ENCODE results near the gene ZNF511.
A peak's percentile ranks its signal among the peaks of the same experiment; 100 is the strongest.

ZNF511 gene

GRCh38 chr10:133274751-133275683, 33.7 kb upstream of the ZNF511 start:
- peak; percentile 85 to 90 for DNase-seq

- peak; percentile 62 to 70 for DNase-seq
These were observed 33.0 kb upstream of the ZNF511 start for GRCh38 chr10:133275684-133276092.

DNA sequence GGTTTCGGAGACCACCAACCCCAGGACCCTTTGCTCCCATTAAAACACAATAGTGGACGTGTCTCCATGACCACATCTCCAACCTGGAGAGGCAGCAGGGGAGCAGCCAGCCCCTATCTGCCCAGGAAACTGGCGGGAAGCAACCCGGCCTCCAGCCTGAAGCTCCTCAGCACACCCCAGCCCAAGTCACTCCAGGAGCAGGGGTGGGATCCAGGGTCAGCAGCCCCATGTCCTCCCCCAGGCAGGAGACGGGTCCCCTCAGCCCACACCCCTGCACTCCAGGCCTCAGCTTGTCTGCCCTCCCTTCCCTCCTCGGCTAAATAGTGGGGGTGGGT, 32.6 kb upstream of the ZNF511 start:
- no peak for DNase-seq

DNA sequence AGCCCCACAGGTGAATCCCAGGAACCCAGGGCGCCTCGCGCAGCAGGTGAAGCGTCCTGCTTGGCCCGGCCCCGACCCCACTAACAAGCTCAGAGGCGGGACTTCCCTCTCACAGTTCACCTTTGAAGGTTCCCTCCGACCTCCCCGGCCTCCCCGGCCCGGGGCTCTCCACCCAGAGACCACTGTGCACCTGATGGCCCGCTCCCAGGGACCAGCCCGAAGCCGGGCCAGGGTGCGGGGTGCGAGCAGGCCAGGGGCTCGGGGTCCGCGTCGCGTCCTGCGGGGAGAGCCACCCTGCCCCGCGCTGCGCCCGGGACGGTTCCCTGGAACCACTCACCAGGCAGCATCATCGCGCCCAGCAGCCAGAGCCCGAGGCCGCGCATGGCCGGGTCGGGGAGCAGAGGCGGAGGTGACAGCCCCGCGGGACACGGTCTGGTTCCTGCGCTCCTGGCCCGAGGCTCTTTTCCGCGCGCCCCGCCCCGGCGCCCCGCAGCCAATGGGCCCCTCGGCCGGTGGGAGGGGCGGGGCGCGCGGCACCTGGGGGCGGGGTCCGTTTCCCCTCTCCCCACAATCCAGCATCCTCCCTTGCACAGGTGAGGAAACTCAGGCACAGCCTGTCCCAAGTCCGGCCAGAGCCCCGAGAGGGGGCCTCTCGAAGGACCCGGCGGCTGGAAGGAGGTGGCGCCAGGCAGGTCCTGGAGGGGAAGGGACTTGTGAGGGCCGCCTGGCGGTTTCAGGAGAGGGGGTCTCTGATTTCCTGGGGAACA, 32.1 kb upstream of the ZNF511 start, which contains the start of gene ADAM8:
ADAM8 (minus strand) TSS at position 434 of the 767 bp plus-strand sequence; CDS start at position 383, 51 bp downstream.
- peak; percentile 82 to 86 for DNase-seq

DNA sequence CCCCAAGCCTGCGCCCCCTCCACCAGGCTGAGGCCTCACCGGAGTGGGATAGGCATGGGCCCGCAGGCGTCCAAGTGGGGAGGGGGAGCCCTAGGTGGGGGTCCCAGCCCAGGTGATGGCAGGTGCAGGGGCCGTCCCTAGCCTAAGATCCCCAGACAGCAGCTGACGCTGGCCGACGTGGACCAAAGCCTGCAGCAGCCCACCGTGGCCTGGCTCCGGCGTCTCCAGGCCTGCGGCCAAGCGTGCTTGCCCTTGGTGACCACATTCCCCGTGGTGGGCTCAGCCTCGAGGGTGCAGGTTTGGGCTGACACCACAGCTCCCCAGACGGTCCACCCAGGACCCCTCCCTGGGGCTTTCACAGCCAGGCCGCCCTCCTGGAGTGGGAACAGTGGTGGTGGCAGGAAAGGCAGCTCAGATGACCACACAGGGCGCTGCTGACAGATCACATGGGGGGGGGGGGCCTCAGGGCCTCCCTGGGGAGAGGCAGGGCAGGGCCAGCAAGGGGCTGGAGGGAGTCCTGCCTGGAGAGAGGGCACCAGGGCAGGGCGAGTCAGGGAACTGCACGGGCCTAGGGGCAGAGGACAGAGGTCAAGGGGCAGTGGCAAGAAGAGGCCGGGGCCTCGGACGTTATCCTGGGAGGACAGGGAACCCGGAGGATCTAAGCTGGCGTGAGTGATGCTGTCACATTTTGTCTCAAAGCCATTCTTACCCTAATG, 31.3 kb upstream of the ZNF511 start:
- DNase-seq = no peak

- no peak for DNase-seq
These were observed 30.6 kb upstream of the ZNF511 start for GRCh38 chr10:133277993-133278576.

DNA sequence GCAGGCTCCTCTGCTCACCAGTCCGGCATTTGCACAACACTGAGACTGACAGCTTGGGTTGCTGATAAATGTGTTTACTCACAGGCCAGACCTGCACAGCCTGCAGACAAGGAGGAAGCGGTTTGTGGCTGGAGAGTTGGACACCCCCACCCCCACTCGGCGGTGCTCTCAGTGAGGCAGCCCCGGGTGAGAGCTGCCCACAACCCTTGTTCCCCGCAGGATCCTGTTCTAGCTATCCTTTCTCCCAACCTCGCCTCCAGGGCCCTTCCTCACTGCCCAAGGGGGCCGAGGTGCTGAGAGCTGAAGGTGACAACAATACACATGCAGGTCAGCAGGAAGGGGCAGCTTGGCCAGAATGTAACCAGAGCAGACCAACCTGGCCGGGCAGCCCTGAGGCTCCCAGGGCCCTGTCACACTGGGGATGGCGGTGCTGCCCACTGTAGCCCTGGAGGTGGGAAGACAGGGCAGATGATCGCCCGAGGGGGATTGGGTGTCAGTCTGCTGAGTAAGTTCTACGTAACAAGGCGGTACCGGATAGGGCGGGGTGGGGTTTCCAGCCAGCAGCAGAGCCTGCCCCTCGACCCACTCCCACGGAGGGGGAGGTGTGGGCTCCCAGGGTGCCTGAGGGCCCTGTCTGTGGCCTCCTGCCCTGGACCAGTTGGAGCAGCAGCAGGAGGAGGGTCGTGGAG, 30.0 kb upstream of the ZNF511 start:
- peak; percentile 68 to 76 for DNase-seq

- no peak for DNase-seq
These were observed 29.1 kb upstream of the ZNF511 start for GRCh38 chr10:133279326-133280226.

DNA sequence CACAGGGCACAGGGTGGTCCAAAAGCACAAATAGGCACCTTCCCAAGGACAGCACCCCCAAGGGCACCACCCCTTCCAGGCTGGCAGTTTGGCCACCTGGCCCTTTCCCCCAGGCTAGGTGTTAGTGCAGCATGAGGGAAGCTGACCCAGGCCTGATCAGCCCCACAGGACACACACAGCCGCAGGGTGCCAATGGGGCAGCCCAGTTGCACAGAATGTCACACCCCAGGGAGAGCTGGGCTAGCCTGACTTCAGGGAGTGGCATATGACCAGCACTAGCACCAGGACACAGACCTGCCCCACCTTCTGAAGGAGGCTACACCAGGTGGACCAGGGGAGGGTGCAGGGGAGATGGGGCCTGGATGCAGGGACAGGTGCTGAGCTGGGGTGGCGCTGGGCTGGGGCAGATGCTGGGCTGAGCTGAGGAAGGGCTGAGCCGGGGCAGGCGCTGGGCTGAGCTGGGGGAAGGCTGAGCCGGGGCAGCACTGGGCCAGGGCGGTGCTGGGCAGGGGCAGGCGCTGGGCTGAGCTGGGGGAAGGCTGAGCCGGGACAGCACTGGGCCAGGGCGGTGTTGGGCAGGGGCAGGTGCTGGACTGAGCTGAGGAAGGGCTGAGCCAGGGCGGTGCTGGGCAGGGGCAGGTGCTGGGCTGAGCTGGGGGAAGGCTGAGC, 28.2 kb upstream of the ZNF511 start:
- no peak for DNase-seq

DNA sequence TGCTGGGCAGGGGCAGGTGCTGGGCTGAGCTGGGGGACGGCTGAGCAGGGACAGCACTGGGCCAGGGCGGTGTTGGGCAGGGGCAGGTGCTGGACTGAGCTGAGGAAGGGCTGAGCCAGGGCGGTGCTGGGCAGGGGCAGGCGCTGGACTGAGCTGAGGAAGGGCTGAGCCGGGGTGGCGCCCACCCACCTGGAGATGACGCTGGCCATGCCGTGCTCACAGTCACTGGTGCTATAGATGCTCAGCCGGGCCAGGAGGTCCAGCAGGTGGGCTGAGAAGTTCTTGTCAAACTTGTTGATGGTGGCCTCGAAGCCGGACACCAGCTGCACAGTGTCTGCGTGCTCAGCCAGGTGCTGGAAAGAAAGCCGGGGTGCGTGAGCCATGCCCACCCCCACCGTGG, 27.6 kb upstream of the ZNF511 start:
- DNase-seq = no peak

DNA sequence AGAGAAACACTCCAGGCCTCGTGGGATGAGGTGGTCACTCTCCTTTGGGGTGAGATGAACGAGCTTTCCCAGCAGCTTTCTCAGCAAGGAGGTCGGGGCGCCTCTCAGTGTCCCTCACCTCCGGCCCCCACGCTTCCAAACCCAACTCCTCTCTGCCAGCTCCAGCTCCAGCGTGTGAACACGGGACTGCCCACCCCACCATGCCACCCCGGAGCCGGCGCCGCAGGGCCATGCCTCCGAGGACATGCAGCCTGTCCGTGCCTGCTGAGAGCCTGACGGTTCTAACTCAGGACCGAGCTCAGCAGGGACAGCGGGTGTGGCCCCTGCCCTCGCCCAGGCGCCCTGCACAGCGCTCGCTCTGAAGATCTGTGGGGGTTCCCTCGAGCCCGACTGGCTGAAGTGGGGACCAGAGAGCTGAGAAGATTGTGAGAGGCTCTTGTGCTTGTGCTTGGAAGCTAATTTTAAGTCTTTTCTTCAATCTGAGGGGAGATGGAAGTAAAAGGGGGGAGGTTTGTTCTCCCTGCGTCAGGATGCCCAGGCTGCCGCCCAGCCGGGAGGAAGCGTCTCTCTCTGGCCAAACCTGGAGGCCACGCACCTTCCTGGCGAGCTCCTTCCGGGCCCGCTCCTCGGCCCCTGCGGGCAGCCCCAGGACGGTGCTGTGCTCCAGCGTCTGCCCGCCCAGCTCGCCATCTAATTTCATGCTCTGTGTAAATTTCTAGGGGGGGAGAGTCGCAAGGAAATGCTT, 26.9 kb upstream of the ZNF511 start:
- no peak for DNase-seq

- DNase-seq = no peak
These were observed 25.8 kb upstream of the ZNF511 start for GRCh38 chr10:133282846-133283390.

GRCh38 chr10:133283931-133284330, 24.8 kb upstream of the ZNF511 start:
- no peak for DNase-seq

DNA sequence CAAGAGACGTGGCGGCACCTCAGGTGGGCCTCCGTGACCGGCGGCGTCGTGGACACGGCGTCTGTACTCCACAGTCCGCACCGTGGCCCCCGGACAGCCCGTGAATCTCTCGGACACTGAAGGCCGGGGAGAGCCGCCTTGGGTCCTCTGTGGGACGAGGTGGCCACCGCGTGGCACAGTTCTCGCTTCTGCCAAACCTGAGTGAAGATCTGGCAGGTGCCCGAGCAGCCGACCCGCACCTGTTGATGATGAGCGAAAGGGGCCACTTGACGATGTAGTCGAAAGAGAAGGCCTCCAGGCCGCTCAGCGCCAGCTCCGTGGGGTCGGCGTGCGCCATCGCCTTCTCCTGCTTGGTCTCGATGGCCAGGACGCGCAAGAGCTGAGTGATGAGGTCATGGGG, 23.5 kb upstream of the ZNF511 start:
- no peak for DNase-seq

DNA sequence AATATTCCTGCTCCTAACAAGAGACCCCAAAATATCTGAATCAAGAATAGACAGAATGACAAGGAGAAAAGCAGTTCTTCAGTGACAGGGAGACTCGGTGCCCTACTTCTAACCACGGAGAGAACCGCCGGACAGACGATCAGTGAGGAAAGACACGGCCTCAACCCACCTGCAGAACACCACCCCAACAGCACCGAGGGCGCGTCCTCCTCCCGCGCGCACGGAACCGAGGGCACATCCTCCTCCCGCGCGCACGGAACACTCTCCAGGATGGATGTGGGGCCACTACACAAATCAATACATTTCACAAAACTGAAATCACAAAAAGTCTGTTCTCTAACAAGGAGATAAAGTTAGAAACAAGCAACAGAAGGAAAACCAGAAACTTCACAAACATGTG, 22.3 kb upstream of the ZNF511 start:
- DNase-seq = no peak

DNA sequence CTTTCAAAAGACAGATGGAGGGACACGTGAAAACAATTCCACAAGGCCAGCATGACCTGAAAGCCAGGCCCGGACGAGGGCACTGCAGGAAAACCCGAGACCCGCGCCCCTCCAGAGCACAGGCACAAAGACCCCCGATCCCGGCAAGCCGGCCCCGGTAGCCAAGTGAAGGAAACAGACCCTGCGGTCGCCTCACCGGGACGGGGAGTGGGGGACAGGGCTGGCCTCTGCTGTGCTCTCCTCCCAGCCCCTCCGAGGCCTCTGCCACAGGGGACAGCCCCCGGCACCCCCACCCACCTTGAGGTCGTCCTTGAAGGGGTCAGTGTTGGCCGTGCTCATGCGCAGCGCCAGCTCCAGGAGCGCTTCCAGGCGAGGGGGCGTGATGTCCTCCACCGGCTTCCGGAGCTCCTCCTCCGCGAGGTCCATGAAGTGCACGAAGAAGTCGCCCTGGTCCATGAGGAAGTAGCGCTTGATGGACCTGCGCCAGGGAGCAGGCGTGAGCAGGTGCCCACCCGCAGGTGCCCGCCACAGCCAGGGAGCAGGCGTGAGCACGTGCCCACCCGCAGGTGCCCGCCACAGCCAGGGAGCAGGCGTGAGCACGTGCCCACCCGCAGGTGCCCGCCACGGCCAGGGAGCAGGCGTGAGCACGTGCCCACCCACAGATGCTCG, 20.7 kb upstream of the ZNF511 start:
- DNase-seq = no peak

DNA sequence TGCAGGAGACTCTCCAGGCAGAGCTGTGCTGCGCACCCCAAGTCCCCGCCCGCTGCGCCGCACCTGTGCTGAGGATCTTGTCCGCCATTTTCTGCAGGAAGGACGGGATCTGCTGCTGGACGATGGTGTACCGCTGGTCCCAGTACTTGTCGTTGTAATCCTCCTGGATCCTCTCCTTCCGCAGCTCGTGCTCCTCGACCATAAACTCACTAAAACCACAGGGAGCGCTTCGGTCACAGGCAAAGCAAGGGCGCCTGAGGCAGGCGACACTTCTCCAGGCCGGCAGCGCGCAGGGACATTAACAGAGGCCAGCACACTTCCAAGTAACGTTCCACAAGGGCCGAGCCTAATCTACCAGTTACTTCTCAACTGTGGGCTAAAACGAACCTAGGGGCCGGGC, 19.0 kb upstream of the ZNF511 start:
- DNase-seq = no peak

DNA sequence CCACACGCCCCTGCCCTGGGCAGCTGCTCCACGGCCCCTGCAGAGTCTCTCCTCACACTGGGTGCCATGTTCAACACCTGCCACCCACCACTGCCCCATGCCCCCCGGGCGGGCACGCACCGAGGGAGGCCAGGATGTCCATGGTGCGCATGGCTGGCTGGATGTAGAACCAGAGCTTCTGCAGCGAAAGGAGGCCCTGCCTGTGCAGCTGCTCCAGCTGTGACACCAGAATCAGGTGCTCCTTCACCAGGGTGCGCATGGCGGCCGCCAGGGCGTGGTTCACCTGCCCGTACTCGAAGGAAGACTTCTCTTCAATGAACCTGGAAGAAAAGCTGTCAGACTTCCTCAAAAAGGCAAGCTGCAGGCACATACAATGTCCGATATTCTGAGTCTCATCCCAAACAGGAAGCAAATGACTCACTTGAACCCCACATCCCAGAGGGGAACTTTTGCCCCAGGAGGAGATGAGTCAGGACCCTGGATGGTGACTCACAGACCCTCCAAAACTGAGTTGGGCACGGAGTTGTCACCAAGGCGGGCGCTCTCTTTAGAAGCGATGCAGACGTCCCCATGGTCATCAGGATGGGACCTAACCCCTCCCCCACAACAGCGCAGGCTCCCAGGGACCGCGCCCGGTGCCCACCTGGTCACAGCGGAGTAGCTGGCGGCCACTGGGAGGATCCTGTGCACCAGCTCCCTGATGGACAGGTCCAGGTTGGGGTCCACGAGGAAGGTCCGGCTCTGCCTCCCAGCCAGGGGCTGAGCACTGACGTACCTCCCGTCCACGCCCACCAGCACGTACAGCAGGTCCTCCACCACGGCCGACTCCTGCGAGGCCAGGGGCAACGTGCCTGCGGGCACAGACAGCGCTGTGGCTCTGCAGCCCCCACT, 15.6 kb upstream of the ZNF511 start:
- DNase-seq = peak in 1 of 2 experiments; percentile 36

Data from activated CD4-positive, alpha-beta T cell treated with anti-CD3 and anti-CD28 coated beads, Interleukin-2, amount 50 U/mL, for 48 hours (primary cell).